ENCODE measurements around the gene WDR64. TPM values are rescaled to one million over a fixed set of nuclear protein-coding genes. Genes with fewer than 3 reads are reported as not detected.

WDR64 gene
- total RNA-seq, 3 donors from 2014 or later = not detected

GRCh38 chr1:241715956-241716355 lies 63.9 kb downstream of the WDR64 start:
- TF ChIP-seq POLR2A (IDR thresholded peaks at IDR 0.05) (no peak), CTCF (IDR thresholded peaks at IDR 0.05) (no peak), POLR2AphosphoS5 (IDR thresholded peaks at IDR 0.05) (no peak)
- Histone ChIP-seq H3K9me3 (no peaks in the 10 kb centered on the region), H3K27me3 (no peaks in the 10 kb centered on the region), H3K4me3 (no peak overlapping the region), H3K27ac (no peak overlapping the region), H3K36me3 (no peaks in the 10 kb centered on the region), H3K4me1 (no peaks in the 10 kb centered on the region)
- intact Hi-C loops (cut with DNase I; ENCODE audit: low total_unique reads) = no loop called here
- no peak for DNase-seq (ENCODE audit: low spot score in 2 of 2)

GRCh38 chr1:241716915-241717656 lies 65.0 kb downstream of the WDR64 start:
- no peak overlapping the region for H3K27ac ChIP-seq
- DNase-seq (ENCODE audit: low spot score in 2 of 2) = no peak
- no peak overlapping the region for H3K4me3 ChIP-seq
- intact Hi-C loops (cut with DNase I; ENCODE audit: low total_unique reads) = no loop called here
- H3K9me3 ChIP-seq = no peaks in the 10 kb centered on the region
- no peaks in the 10 kb centered on the region for H3K27me3 ChIP-seq
- TF ChIP-seq POLR2A (IDR thresholded peaks at IDR 0.05) (no peak), CTCF (IDR thresholded peaks at IDR 0.05) (no peak), POLR2AphosphoS5 (IDR thresholded peaks at IDR 0.05) (no peak)
- no peaks in the 10 kb centered on the region for H3K4me1 ChIP-seq
- no peaks in the 10 kb centered on the region for H3K36me3 ChIP-seq

GRCh38 chr1:241717975-241718374 lies 65.9 kb downstream of the WDR64 start:
- TF ChIP-seq CTCF (IDR thresholded peaks at IDR 0.05) (no peak), POLR2AphosphoS5 (IDR thresholded peaks at IDR 0.05) (no peak)
- H3K27me3 ChIP-seq = no peaks in the 10 kb centered on the region

GRCh38 chr1:241721011-241721410 lies 68.9 kb downstream of the WDR64 start:
- H3K27me3 ChIP-seq = no peaks in the 10 kb centered on the region
- DNase-seq (ENCODE audit: low spot score in 2 of 2) = no peak
- no peak overlapping the region for H3K4me3 ChIP-seq
- TF ChIP-seq CTCF (IDR thresholded peaks at IDR 0.05) (no peak), POLR2A (IDR thresholded peaks at IDR 0.05) (no peak), POLR2AphosphoS5 (IDR thresholded peaks at IDR 0.05) (no peak)
- intact Hi-C loops (cut with DNase I; ENCODE audit: low total_unique reads) = no loop called here
- H3K4me1 ChIP-seq = no peaks in the 10 kb centered on the region
- no peak overlapping the region for H3K27ac ChIP-seq
- no peaks in the 10 kb centered on the region for H3K36me3 ChIP-seq
- no peaks in the 10 kb centered on the region for H3K9me3 ChIP-seq

More at GRCh38 chr1:241717975-241718374, 65.9 kb downstream of the WDR64 start:
- Histone ChIP-seq H3K4me3 (no peak overlapping the region), H3K36me3 (no peaks in the 10 kb centered on the region), H3K27ac (no peak overlapping the region), H3K4me1 (no peaks in the 10 kb centered on the region), H3K9me3 (no peaks in the 10 kb centered on the region)
- DNase-seq (ENCODE audit: low spot score in 2 of 2) = no peak
- intact Hi-C loops (cut with DNase I; ENCODE audit: low total_unique reads) = no loop called here

- Histone ChIP-seq H3K27ac (no peak overlapping the region), H3K4me3 (no peak overlapping the region), H3K4me1 (no peaks in the 10 kb centered on the region), H3K9me3 (no peaks in the 10 kb centered on the region), H3K27me3 (no peaks in the 10 kb centered on the region), H3K36me3 (no peaks in the 10 kb centered on the region)
- no peak for DNase-seq (ENCODE audit: low spot score in 2 of 2)
- intact Hi-C loops (cut with DNase I; ENCODE audit: low total_unique reads) = no loop called here
- TF ChIP-seq POLR2A (IDR thresholded peaks at IDR 0.05) (no peak), CTCF (IDR thresholded peaks at IDR 0.05) (no peak), POLR2AphosphoS5 (IDR thresholded peaks at IDR 0.05) (no peak)
Observed at GRCh38 chr1:241722947-241723346, 70.9 kb downstream of the WDR64 start.
